MV-4-11 (cell line): Measurements from ENCODE around the gene CDH10.

Source experiments
- DNase-seq: peaks from one replicate; lab custom pipeline; 2025; lab: John Stamatoyannopoulos, UW

Gene CDH10

GRCh38 chr5:24480952-24481351 is 163.8 kb downstream of the CDH10 start:
- peak; percentile 8 for DNase-seq

- no peak for DNase-seq
Observed at GRCh38 chr5:24477958-24478357, 166.8 kb downstream of the CDH10 start.

GRCh38 chr5:24475101-24475500 is 169.7 kb downstream of the CDH10 start:
- no peak for DNase-seq

GRCh38 chr5:24474685-24475084 is 170.1 kb downstream of the CDH10 start:
- no peak for DNase-seq

GRCh38 chr5:24472518-24472917 is 172.3 kb downstream of the CDH10 start:
- no peak for DNase-seq

- no peak for DNase-seq
Observed at GRCh38 chr5:24444414-24444813, 200.4 kb downstream of the CDH10 start.

- no peak for DNase-seq
Observed at GRCh38 chr5:24439465-24439864, 205.3 kb downstream of the CDH10 start.
